Mesodermal cell (in vitro differentiated cells): ENCODE measurements around the gene C12orf60. TPM values are rescaled to one million over a fixed set of nuclear protein-coding genes. Genes with fewer than 3 reads are reported as not detected.
"Not testable (repeated sequence)": the region's sequence is repeated elsewhere in the genome, so short reads cannot be mapped to it uniquely, and the experiment has no call there.

Source experiments
- H3K27ac ChIP-seq: 2 replicates; pipeline ENCODE4 v1.7.0; 2013; ENCODE audit warnings: mild to moderate bottlenecking, low read depth, low read length, moderate library complexity; ENCODE audit not compliant: severe bottlenecking
- H3K36me3 ChIP-seq: 2 replicates; pipeline ENCODE4 v1.7.1; 2013; ENCODE audit warnings: mild to moderate bottlenecking, low read length, moderate library complexity; ENCODE audit not compliant: control insufficient read depth, insufficient read depth
- H3K4me1 ChIP-seq: one replicate; pipeline ENCODE4 v1.7.1; 2013; ENCODE audit warnings: mild to moderate bottlenecking, low read length; ENCODE audit not compliant: insufficient read depth, control insufficient read depth, poor library complexity, severe bottlenecking
- H3K4me3 ChIP-seq: 2 replicates; pipeline ENCODE4 v1.7.0; 2013; ENCODE audit warnings: low read length, control low read depth, mild to moderate bottlenecking; ENCODE audit not compliant: insufficient read depth, poor library complexity, severe bottlenecking; ENCODE audit errors: extremely low read depth
- H3K9me3 ChIP-seq: 2 replicates; pipeline ENCODE4 v1.7.1; 2013; ENCODE audit warnings: mild to moderate bottlenecking, low read length, moderate library complexity; ENCODE audit not compliant: control insufficient read depth
- WGBS, 2 experiments: methylation state at CpG; one replicate each; pipeline ENCODE4 v1.1.5; 2013; ENCODE audit warnings: missing lambda C conversion rate in 2 of 2; ENCODE audit not compliant: insufficient coverage in 2 of 2; 5-methylcytosine and 5-hydroxymethylcytosine counted together
- polyA plus RNA-seq, 2 experiments: library from polyadenylated mRNA; stranded (reverse); fragments of 50-300 nt; gene quantifications; one replicate each; pipeline ENCODE4 v1.2.3, GENCODE V29; 2013

Gene C12orf60, protein sequence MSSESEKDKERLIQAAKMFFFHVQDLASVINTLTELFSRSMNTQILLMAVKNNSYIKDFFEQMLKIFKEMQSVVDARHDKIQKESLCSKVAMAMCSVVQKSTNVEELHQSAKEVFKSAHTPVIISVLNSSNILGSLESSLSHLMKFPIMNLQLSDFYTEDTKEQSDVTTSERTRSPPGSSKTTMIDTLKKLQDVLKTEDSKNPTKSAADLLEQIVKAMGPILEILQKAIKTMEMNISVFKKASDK
- 6.4 TPM for polyA plus RNA-seq (2013, experiment 1 of 2)
- polyA plus RNA-seq (2013, experiment 2 of 2): 7.4 TPM

DNA sequence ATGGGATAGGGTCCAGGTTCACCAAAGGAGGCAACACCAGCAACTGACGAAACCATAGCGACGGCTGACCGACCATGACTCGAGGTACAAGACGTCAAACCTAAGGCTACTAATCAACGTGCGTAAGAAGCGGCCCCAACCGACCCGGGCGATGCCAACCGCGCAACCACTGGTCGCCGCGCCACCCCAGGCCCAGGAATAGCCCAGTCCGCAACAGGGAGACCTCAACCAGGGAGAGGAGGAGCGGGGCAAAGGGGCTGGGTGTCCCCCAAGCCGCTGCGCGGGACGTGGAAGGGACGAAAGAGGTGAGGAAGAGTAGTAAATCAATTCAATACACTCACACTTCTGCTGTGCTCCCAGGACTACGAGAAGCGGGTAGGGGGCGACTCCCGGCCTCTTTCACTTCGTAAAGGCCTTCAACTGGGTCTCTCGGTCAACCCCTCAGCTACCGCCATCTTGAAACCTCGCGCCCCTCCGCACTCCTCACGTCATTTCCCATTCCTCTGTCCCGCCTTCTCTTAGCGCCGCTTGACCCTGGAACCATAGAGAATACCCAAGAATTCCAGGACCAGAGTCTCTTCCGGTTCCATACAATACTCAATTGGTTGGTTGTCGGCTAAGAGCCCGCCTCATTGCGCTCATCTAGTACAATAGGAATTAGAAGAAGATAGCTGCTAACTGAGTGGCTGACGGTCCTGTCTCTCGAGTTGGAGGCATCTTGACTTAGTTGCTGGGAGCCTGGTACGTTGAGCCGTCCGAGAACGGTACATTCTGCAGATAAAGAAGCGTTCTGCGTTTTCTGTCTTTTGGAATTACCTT lies at the start of gene C12orf60, which contains the start of gene WBP11:
Gene C12orf60, plus strand, starts transcription at position 660 of the 819 bp plus-strand sequence. CDS start 19,266 bp downstream, outside the sequence.
Gene WBP11, minus strand, starts transcription at position 468 of the 819 bp plus-strand sequence. CDS start 2,095 bp downstream, outside the sequence.
- WGBS, 2 experiments: 0% methylated on average over 31 to 35 of the region's 50 CpGs
- Histone ChIP-seq H3K4me3 (peak within 1 kb of the TSS; percentile 95), H3K36me3 (peaks cover 14% of the 10 kb centered on the region), H3K9me3 (no peaks in the 10 kb centered on the region), H3K4me1 (peaks cover 4% of the 10 kb centered on the region), H3K27ac (peak within 1 kb of the TSS; percentile 87)

DNA sequence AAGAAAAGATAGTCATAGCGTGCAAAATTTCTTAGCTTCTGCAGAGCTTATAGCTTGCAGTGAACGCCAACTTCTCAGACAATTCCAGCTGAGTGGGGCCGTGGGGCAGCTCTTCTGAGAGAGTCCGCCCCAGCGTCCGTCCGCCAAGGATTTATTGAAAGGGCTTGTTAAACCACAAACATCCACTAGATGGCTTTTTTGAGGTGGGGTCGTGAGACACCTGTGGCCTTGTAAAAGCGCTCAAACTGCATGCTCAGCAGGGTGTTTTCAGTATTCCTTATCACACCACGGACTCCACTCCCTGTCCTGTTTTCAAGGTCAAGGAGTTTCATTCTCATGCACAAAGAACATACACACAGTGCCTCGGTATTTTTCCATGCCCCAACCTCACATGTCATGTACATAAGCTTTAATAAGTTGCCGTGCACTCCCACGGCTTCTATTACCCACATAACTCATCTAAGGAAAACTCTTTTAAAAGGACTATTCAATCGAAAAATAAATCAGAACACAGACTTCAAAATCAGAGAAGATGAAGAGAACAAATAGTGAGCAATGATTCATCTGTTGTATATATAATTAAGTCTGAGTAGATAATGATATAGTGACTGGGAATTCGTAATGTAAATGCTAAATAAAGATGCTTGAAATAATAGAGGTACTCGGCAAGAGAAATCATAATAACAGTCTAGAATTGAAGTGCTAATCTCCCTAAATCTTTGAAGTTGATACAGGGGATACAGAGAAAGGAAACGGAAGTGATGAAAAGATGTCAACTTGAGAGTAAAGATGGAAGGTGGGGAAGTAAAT lies 46.9 kb upstream of the C12orf60 start:
- Histone ChIP-seq H3K27ac (no peak overlapping the region), H3K4me1 (no peaks in the 10 kb centered on the region), H3K4me3 (no peak overlapping the region), H3K9me3 (no peaks in the 10 kb centered on the region), H3K36me3 (no peaks in the 10 kb centered on the region)
- WGBS, 2 experiments: 36 to 52% methylated on average over 8 to 14 of the region's 17 CpGs

DNA sequence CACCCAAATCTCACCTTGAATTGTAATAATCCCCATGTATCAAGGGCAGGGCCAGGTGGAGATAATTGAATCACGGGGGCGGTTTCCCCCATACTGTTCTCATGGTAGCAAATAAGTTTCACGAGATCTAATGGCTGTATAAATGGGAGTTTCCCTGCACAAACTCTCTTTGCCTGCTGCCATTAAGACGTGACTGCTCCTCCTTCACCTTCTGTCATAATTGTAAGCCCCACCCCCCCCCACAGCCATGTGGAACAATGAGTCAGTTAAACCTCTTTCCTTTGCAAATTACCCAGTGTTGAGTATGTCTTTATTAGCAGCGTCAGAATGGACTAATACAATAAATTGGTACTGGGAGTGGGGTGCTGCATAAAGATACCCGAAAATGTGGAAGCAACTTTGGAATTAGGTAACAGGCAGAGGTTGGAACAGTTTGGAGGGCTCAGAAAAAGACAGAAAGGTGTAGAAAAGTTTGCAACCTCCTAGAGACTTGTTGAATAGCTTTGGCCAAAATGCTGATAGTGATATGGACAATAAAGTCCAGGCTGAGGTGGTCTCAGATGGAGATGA lies 43.7 kb upstream of the C12orf60 start:
- H3K4me1 ChIP-seq, H3K9me3 ChIP-seq, H3K27ac ChIP-seq, H3K36me3 ChIP-seq, H3K4me3 ChIP-seq: not testable (repeated sequence)
- 71 to 95% methylated on average over 1 to 2 of the region's 6 CpGs for WGBS, 2 experiments

DNA sequence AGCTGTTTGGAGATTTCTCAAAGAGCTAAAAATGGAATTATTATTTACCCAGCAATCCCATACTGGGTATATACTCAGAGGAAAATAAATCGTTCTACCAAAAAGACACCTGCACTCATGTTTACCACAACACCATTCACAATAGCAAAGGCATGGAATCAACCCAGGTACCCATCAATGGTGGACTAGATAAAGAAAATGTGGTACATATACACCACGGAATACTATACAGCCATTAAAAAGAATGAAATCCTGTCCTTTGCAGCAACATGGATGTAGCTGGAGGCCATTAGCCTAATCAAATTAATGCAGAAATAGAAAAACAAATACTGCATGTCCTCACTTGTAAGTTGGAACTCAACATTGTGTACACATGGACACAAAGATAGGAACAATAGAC lies 38.1 kb upstream of the C12orf60 start:
- Histone ChIP-seq H3K27ac (no peak overlapping the region), H3K4me3 (no peak overlapping the region), H3K4me1 (no peaks in the 10 kb centered on the region), H3K36me3 (peaks cover 10% of the 10 kb centered on the region), H3K9me3 (no peaks in the 10 kb centered on the region)
- WGBS, 2 experiments: no CpG with 5 or more reads among the region's 2 CpGs

DNA sequence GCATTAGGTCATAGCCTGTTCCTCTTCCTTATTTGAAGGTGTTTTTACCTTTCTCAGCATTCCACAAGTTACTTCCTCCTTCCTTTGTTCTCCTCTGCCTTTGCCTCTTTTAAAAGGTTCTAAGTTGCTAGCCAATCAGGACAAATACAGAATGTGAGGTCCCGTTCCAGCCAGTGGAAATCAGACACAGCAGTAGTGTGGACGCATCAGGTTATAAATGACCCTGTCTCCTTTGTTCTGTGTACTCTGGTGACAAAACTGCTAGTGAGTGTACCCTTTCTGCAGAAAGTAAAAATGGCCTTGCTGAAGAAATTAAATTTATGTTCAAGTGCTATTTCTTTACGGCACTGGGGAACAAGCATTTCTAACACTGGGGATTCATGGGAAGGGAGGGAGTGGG lies 37.5 kb upstream of the C12orf60 start:
- H3K4me1 ChIP-seq, H3K27ac ChIP-seq, H3K9me3 ChIP-seq, H3K4me3 ChIP-seq: not testable (repeated sequence)
- peaks cover 10% of the 10 kb centered on the region for H3K36me3 ChIP-seq
- 84 to 100% methylated on average over 3 of the region's 3 CpGs for WGBS, 2 experiments

DNA sequence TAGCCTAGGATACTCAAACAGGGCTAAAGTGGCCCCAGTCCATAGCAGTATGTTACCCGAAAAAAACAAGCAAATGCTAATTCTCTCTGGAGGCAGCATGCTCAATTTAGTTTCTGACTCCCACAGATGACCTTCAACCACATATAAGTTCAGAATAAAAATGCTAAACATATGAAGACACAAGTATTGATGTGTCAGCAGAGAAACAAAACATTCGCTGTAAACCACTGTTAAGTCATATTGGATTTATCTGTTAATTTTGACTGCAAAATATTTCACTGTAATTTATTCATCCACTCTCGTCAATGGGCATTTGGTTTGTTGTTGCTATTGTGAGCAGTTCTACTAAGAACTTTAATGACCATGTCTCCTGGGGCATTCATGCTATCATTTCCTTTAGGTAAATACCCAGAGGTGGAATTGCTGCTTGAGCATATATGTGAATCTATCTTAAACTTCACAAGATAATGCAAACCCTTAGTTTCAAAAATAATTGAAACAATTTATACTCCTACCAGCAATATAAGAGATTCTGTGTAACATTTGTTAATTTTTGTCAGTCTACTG lies 36.7 kb upstream of the C12orf60 start:
- Histone ChIP-seq H3K4me1 (no peaks in the 10 kb centered on the region), H3K27ac (no peak overlapping the region), H3K9me3 (no peaks in the 10 kb centered on the region), H3K4me3 (no peak overlapping the region), H3K36me3 (peaks cover 10% of the 10 kb centered on the region)
- WGBS, 2 experiments: no CpG with 5 or more reads among the region's 3 CpGs

DNA sequence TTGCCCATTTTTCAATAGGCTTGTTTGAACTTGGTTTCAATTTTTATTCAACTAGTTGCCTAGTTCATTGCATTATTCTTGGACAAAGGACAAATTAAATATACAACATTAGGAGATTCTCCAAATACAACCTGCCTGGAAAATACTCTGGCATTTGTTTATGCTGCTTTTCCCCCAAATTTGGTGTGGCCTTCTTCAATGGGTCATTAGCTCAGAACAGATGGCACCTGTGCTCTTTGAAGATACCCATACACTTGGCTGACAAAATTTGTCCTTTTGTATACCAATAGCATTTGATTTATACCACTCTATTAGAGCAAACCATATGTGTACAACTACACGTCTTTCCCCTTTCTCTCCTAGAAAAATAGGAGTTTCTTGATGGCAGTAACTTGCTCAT lies 35.9 kb upstream of the C12orf60 start:
- no peaks in the 10 kb centered on the region for H3K9me3 ChIP-seq
- no peak overlapping the region for H3K4me3 ChIP-seq
- no CpG with 5 or more reads among the region's 1 CpG for WGBS, 2 experiments
- H3K27ac ChIP-seq: no peak overlapping the region
- peaks cover 10% of the 10 kb centered on the region for H3K36me3 ChIP-seq
- no peaks in the 10 kb centered on the region for H3K4me1 ChIP-seq

DNA sequence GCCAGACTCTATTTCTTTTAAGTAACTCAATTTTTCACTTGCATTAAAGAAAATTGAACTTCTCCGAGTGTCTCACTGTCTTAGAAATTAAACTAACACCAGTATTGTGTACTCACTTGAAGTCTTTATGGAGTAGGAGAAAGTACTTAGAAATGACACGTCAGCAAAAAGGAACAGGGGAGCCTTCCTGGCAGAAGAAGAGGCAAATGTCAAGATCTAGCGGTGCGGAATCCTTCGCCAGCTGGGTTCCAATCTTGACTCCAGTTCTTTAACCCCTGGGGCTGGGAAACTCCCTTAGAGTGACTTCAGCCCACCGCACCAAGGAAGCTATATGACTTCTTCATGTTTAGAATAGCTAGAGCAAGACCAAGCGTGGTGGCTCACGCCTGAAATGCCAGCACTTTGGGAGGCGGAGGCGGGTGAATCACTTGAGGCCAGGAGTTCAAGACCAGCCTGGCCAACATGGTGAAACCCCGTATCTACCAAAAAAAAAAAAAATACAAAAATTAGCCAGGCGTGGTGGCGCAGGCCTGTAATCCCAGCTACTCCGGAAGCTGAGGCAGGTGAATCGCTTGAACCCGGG lies 34.6 kb upstream of the C12orf60 start:
- Histone ChIP-seq H3K27ac (peak overlapping the region; percentile 23), H3K4me3 (peak overlapping the region; percentile 73), H3K4me1 (no peaks in the 10 kb centered on the region)

DNA sequence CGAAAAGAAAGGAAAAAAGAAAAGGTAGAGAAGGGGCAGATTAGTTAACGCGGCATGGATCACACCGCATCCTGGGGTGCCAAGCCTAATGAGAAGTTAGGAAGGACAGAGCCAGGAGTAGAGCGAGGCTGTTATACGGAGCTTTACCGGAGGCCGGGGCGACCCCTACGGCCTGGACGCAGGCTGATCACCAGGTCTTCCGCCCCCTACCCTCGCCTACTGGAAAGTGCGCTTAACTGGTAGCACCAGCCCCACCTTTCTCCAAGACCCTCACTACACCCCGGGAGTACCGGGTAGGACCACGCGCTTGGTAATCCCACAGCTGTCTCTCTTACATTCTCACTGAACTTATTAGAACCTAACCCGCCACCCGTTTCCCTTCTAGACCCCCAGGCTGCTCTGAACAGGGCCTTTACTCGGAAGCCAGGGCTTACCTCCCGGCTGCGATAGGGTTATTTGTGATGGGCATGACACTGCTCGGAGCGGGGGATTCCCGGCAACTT lies 34.0 kb upstream of the C12orf60 start:
- no peaks in the 10 kb centered on the region for H3K4me1 ChIP-seq
- H3K27ac ChIP-seq: peak overlapping the region; percentile 91
- H3K4me3 ChIP-seq: peak overlapping the region; percentile 73
- peaks cover 10% of the 10 kb centered on the region for H3K36me3 ChIP-seq
- WGBS, 2 experiments: 30 to 35% methylated on average over 17 to 24 of the region's 26 CpGs
- no peaks in the 10 kb centered on the region for H3K9me3 ChIP-seq

More for the DNA sequence above, 34.6 kb upstream of the C12orf60 start:
- 67 to 72% methylated on average over 11 to 15 of the region's 16 CpGs for WGBS, 2 experiments
- Histone ChIP-seq H3K9me3 (no peaks in the 10 kb centered on the region), H3K36me3 (peaks cover 10% of the 10 kb centered on the region)
